ENCODE measurements around the gene TMEM169. TPM values are rescaled to one million over a fixed set of nuclear protein-coding genes. Genes with fewer than 3 reads are reported as not detected.

TMEM169 gene
- total and polyA plus RNA-seq, 9 of the 15 experiments (the other 6 are each of a cell fraction or from before 2014, with no cell fraction given) = 0.01 to 0.09 (median 0.04) TPM; not detected in 5

DNA sequence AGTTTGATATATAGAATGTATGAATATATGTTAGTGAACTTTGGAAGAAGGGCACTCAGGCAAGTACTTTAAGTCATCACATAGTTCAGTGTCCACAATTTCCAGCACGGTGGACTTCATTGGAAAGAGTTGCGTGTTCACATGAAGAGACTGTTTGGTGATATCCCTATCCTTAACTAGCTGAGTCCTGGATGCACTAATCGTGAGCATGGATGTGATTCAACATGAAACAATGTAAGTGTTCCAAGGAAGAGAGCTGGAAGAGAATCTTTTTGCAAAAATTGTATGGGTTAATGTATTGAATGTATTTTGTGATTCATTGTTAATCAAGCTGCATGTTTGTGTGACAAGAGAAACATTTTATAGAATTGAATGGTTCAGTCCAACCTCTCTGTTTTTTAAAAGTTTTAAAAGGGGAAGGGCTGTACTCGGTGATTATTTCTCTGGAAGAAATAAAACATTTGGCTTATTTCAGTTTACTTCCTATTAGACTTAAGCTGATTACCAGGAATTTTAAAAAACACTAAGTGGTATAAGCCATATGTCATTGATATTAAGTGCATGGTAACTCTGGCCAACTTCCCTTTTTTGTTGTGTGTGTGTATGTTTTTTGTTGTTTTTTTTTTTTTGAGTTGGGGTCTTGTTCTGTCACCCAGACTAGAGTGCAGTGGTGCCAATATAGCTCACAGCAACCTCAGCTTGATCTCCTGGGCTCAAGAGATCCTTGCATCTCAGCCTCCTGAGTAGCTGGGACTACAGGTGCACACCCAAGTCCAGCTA, 36.0 kb downstream of the TMEM169 start:
- H3K9me1 ChIP-seq (ENCODE audit: control insufficient read depth, insufficient read depth, low read length) = no peaks in the 10 kb centered on the region
- no peaks in the 10 kb centered on the region for H3K27me3 ChIP-seq (ENCODE audit: control insufficient read depth in 2 of 2, insufficient read depth in 2 of 2, low read length in 2 of 2)
- H3K9ac ChIP-seq (ENCODE audit: insufficient read depth in 1 of 2, low read depth in 2 of 2, low read length in 2 of 2) = no peak overlapping the region; a peak in 1 of 4 replicates
- no peak overlapping the region for H3K4me3 ChIP-seq
- peaks cover 73% of the 10 kb centered on the region for H3K79me2 ChIP-seq (ENCODE audit: control insufficient read depth, insufficient read depth, low read length)
- CTCF ChIA-PET (ENCODE audit: low intra/inter-chr PET ratio) = no interaction called here
- intact Hi-C loops (cut with micrococcal nuclease) = no loop called here
- BruUV-seq (replicated peaks) = no TSS peak
- FAIRE-seq (no peak), DNase-seq (ENCODE audit: extremely low read depth in 1 of 4, low spot score in 3 of 4) (no peak), ATAC-seq (no peak)
- POLR2A ChIA-PET = interaction anchor here (0.7 to 1.4 kb wide), 2 partner anchors 10 to 1467 kb away, joined by 3 to 4 read pairs; no protein-coding TSS in a partner anchor
- H2AFZ ChIP-seq (ENCODE audit: low read depth, low read length) = no peak overlapping the region
- no peak overlapping the region for H3K4me2 ChIP-seq (ENCODE audit: insufficient read depth, low read length)
- no peak overlapping the region for H3K27ac ChIP-seq (ENCODE audit: extremely low read depth, low read depth, low read length)
- 98% methylated on average over 4 of the region's 4 CpGs for WGBS (ENCODE audit: insufficient coverage, low coverage, missing lambda C conversion rate)
- in situ Hi-C loops (cut with MboI) = no loop called here
- no peak for TF ChIP-seq ZNF695 (CRISPR knock-in tag; IDR thresholded peaks at IDR 0.05)
- no peak for TF ChIP-seq GATAD2B (IDR thresholded peaks at IDR 0.05; ENCODE audit: borderline replicate concordance)
- H3K9me3 ChIP-seq (replicated peaks; ENCODE audit: control insufficient read depth, insufficient read depth, low read depth, low read length) = no peaks in the 10 kb centered on the region
- H4K20me1 ChIP-seq (replicated peaks; ENCODE audit: control insufficient read depth, insufficient read depth, low read length) = peaks cover 5% of the 10 kb centered on the region; the same call in 1 of the 2 replicates
- peaks cover 94% of the 10 kb centered on the region for H3K36me3 ChIP-seq (ENCODE audit: control insufficient read depth, insufficient read depth, low read length)
- H3K4me1 ChIP-seq (replicated peaks in 1 of 2; ENCODE audit: control insufficient read depth in 2 of 2, insufficient read depth in 2 of 2, low read length in 2 of 2) = peaks cover 0 to 3% of the 10 kb centered on the region in 2 experiments; a peak in 3 of 5 replicates

DNA sequence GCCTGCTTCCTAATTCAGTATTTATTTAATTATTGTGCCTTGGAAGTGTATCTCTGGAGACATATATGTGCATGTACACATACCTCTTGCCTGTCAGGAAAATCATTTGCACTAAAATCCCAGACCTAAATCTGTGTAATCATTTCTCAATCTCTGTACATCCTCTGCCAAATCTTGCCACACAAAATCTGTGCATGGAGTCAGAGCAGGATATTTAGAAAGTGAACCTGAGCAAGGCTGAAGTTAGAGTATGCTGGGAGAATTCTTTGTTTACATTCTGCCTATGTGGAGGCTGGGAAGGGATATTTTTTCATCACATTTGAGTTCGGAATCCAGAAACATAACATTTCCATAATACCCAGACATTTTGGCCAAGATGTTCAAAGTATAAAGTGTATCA, 36.8 kb downstream of the TMEM169 start:
- POLR2A ChIA-PET = interaction anchor here (1.4 kb wide), 2 partner anchors 8 to 10 kb away, joined by 4 read pairs; no protein-coding TSS in a partner anchor
- no TSS peak for BruUV-seq (replicated peaks)
- FAIRE-seq (no peak), ATAC-seq (no peak), DNase-seq (ENCODE audit: extremely low read depth in 1 of 4, low spot score in 3 of 4) (no peak)
- Histone ChIP-seq H3K27me3 (ENCODE audit: control insufficient read depth in 2 of 2, insufficient read depth in 2 of 2, low read length in 2 of 2) (no peaks in the 10 kb centered on the region), H3K79me2 (ENCODE audit: control insufficient read depth, insufficient read depth, low read length) (peaks cover 67% of the 10 kb centered on the region), H3K4me2 (ENCODE audit: insufficient read depth, low read length) (no peak overlapping the region), H3K9ac (ENCODE audit: insufficient read depth in 1 of 2, low read depth in 2 of 2, low read length in 2 of 2) (no peak overlapping the region), H3K4me1 (replicated peaks in 1 of 2; ENCODE audit: control insufficient read depth in 2 of 2, insufficient read depth in 2 of 2, low read length in 2 of 2) (peaks cover 0 to 3% of the 10 kb centered on the region in 2 experiments; a peak in 3 of 5 replicates), H3K9me3 (replicated peaks; ENCODE audit: control insufficient read depth, insufficient read depth, low read depth, low read length) (no peaks in the 10 kb centered on the region), H4K20me1 (replicated peaks; ENCODE audit: control insufficient read depth, insufficient read depth, low read length) (0 out of 2 replicates have a peak, but pooled peaks cover 5% of the 10 kb centered on the region), H3K36me3 (ENCODE audit: control insufficient read depth, insufficient read depth, low read length) (peaks cover 94% of the 10 kb centered on the region), H2AFZ (ENCODE audit: low read depth, low read length) (no peak overlapping the region), H3K27ac (ENCODE audit: extremely low read depth, low read depth, low read length) (no peak overlapping the region), H3K4me3 (no peak overlapping the region), H3K9me1 (ENCODE audit: control insufficient read depth, insufficient read depth, low read length) (no peaks in the 10 kb centered on the region)
- CTCF ChIA-PET (ENCODE audit: low intra/inter-chr PET ratio) = no interaction called here
- TF ChIP-seq RCOR1 (IDR thresholded peaks at IDR 0.05; ENCODE audit: borderline replicate concordance in 1 of 2, low read depth in 2 of 2, low read length in 2 of 2) = no peak
- TF ChIP-seq KDM1A (IDR thresholded peaks at IDR 0.05) = peak; percentile 51 to 69; a peak in 3 of 4 replicates
- WGBS (ENCODE audit: insufficient coverage, low coverage, missing lambda C conversion rate) = 100% methylated on average over 1 of the region's 1 CpG
- in situ Hi-C loops (cut with MboI) = no loop called here
- intact Hi-C loops (cut with micrococcal nuclease) = no loop called here

All from K562 (cell line).